GM19438 (cell line): ENCODE results near the gene DRAP1.

Experiments
- ATAC-seq: cut with Tn5 transposase; IDR thresholded peaks from one replicate; pipeline ENCODE4 v1.9.1; 2021; ENCODE audit warnings: low read depth; ENCODE audit not compliant: unreplicated experiment

DRAP1 gene

GRCh38 chr11:65900899-65901180, 18.4 kb upstream of the DRAP1 start:
- ATAC-seq = no peak

- ATAC-seq = no peak
Observed at GRCh38 chr11:65903068-65903481, 16.2 kb upstream of the DRAP1 start.

- no peak for ATAC-seq
Observed at GRCh38 chr11:65903715-65904114, 15.5 kb upstream of the DRAP1 start.

- no peak for ATAC-seq
Observed at GRCh38 chr11:65906602-65907001, 12.6 kb upstream of the DRAP1 start.

GRCh38 chr11:65907878-65908277, 11.3 kb upstream of the DRAP1 start:
- ATAC-seq = no peak

GRCh38 chr11:65911682-65912568, 7.3 kb upstream of the DRAP1 start:
- ATAC-seq = no peak

GRCh38 chr11:65912845-65913244, 6.4 kb upstream of the DRAP1 start:
- ATAC-seq = no peak

GRCh38 chr11:65915101-65915820, 4.0 kb upstream of the DRAP1 start:
- no peak for ATAC-seq

- no peak for ATAC-seq
Observed at GRCh38 chr11:65915821-65916251, 3.4 kb upstream of the DRAP1 start.

GRCh38 chr11:65916391-65916790, 2.8 kb upstream of the DRAP1 start:
- no peak for ATAC-seq

- ATAC-seq = no peak
Observed at GRCh38 chr11:65917077-65917433, 2.2 kb upstream of the DRAP1 start.

- ATAC-seq = no peak
Observed at GRCh38 chr11:65917434-65918210, 1.6 kb upstream of the DRAP1 start.

- peak; percentile 52 for ATAC-seq
Observed at GRCh38 chr11:65918211-65919140, 750 bp upstream of the DRAP1 start, which contains the start of gene C11orf68. Gene C11orf68, minus strand, starts transcription at chr11:65919062. Its CDS starts 31 bp downstream, at chr11:65919031.

- ATAC-seq = peak; percentile 40
Observed at GRCh38 chr11:65919573-65920371, 546 bp downstream of the DRAP1 start.

- no peak for ATAC-seq
Observed at GRCh38 chr11:65920372-65920802, 1.2 kb downstream of the DRAP1 start.

- ATAC-seq = no peak
Observed at GRCh38 chr11:65921033-65921555, 1.9 kb downstream of the DRAP1 start.

GRCh38 chr11:65921876-65922275, 2.6 kb downstream of the DRAP1 start:
- no peak for ATAC-seq

GRCh38 chr11:65922565-65922964, 3.3 kb downstream of the DRAP1 start:
- ATAC-seq = no peak

GRCh38 chr11:65925397-65925796, 6.2 kb downstream of the DRAP1 start:
- no peak for ATAC-seq
